Measurements from ENCODE around the gene LRRTM4. TPM values are rescaled to one million over a fixed set of nuclear protein-coding genes. Genes with fewer than 3 reads are reported as not detected.

The LRRTM4 gene
- total RNA-seq, 1 experiment from 2014 or later = 9.4 TPM

DNA sequence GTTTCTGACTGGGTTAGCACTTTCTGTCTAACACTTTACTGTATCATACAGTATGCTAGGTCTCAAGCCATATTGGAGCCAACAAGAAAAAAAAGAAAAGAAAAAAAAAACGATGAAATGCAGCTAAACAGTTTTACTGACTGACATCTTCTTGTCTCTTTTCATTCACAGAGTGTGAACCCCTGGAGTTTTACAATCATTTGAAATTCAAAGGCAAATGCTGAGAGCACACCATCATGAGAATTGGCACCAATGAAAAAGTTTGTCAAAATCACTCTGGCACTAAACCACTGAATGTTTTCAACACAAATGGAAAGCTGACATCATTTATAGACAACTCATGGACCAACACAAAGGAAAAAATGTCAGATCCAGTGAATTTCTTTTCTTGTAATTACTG lies 513.3 kb downstream of the LRRTM4 start:
- H3K4me1 Mint-ChIP-seq = peaks cover 54% of the 10 kb centered on the region
- CTCF ChIA-PET = no interaction called here
- POLR2A ChIA-PET = interaction anchor here (1.4 kb wide), 1 partner anchor 9 kb away, joined by 6 read pairs; no protein-coding TSS in a partner anchor
- H3K27me3 Mint-ChIP-seq (ENCODE audit: low read depth) = no peaks in the 10 kb centered on the region
- DNase-seq (ENCODE audit: low spot score) (no peak), ATAC-seq (0 out of 2 replicates have a peak, but pooled peaks have one; percentile 47)
- no peak overlapping the region for H3K4me3 Mint-ChIP-seq
- H3K36me3 Mint-ChIP-seq = peaks cover under 1% of the 10 kb centered on the region
- TF ChIP-seq TCF7 (CRISPR knock-in tag; IDR thresholded peaks at IDR 0.05; ENCODE audit: low read depth) = no peak
- no peak for TF ChIP-seq CREB1 (CRISPR knock-in tag; IDR thresholded peaks at IDR 0.05)
- no peak for TF ChIP-seq GABPB1 (CRISPR knock-in tag; IDR thresholded peaks at IDR 0.05)
- TF ChIP-seq, protein P1, sequence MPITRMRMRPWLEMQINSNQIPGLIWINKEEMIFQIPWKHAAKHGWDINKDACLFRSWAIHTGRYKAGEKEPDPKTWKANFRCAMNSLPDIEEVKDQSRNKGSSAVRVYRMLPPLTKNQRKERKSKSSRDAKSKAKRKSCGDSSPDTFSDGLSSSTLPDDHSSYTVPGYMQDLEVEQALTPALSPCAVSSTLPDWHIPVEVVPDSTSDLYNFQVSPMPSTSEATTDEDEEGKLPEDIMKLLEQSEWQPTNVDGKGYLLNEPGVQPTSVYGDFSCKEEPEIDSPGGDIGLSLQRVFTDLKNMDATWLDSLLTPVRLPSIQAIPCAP (CRISPR knock-in tag; IDR thresholded peaks at IDR 0.05) = no peak
- no peak for TF ChIP-seq ZNF423 (CRISPR knock-in tag; IDR thresholded peaks at IDR 0.05)
- TF ChIP-seq FOXK1 (CRISPR knock-in tag; IDR thresholded peaks at IDR 0.05) = no peak
- TF ChIP-seq NFE2L1 (CRISPR knock-in tag; IDR thresholded peaks at IDR 0.05) = no peak
- TF ChIP-seq KAT7 (CRISPR knock-in tag; IDR thresholded peaks at IDR 0.05; ENCODE audit: borderline replicate concordance) = no peak
- TF ChIP-seq, protein P2, sequence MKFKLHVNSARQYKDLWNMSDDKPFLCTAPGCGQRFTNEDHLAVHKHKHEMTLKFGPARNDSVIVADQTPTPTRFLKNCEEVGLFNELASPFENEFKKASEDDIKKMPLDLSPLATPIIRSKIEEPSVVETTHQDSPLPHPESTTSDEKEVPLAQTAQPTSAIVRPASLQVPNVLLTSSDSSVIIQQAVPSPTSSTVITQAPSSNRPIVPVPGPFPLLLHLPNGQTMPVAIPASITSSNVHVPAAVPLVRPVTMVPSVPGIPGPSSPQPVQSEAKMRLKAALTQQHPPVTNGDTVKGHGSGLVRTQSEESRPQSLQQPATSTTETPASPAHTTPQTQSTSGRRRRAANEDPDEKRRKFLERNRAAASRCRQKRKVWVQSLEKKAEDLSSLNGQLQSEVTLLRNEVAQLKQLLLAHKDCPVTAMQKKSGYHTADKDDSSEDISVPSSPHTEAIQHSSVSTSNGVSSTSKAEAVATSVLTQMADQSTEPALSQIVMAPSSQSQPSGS (CRISPR knock-in tag; IDR thresholded peaks at IDR 0.05; ENCODE audit: borderline replicate concordance, low read depth) = no peak
- no peak for TF ChIP-seq FOXP1 (CRISPR knock-in tag; IDR thresholded peaks at IDR 0.05; ENCODE audit: borderline replicate concordance)
- no peak for TF ChIP-seq JUN (CRISPR knock-in tag; IDR thresholded peaks at IDR 0.05)
- TF ChIP-seq ATF1 (CRISPR knock-in tag; IDR thresholded peaks at IDR 0.05) = no peak
- TF ChIP-seq GTF2I (CRISPR knock-in tag; conservative IDR thresholded peaks at IDR 0.05) = no peak
- peak overlapping the region; percentile 4; the same call in 1 of the 2 replicates for H3K27ac Mint-ChIP-seq
- H3K9me3 Mint-ChIP-seq = peaks cover under 1% of the 10 kb centered on the region

DNA sequence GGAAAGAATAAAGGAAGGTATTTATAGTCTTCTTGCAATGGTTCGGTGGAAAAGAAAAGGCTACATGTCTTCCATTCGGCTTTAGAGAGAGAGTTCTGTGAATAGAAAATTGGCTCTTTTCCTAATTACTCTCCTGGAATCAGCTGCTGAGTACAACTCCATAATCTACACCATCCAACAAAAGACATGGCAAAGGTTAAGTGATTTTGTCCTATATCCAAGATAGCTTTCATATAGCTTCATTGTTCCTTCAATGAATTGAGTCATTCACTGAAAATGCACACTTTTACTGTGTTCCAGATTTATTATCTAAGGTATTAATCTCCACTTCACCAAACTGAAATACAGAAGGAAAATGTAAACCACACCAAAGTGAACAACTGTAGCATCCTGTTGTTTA lies 514.5 kb downstream of the LRRTM4 start:
- Mint-ChIP-seq H3K36me3 (peaks cover 7% of the 10 kb centered on the region), H3K4me3 (no peak overlapping the region), H3K9me3 (peaks cover 8% of the 10 kb centered on the region), H3K4me1 (peaks cover 53% of the 10 kb centered on the region), H3K27ac (no peak overlapping the region), H3K27me3 (ENCODE audit: low read depth) (no peaks in the 10 kb centered on the region)
- TF ChIP-seq HMGA2 (CRISPR knock-in tag; IDR thresholded peaks at IDR 0.05) = no peak
- TF ChIP-seq ELF4 (CRISPR knock-in tag; IDR thresholded peaks at IDR 0.05; ENCODE audit: low read depth) = no peak
- TF ChIP-seq FOXP1 (CRISPR knock-in tag; IDR thresholded peaks at IDR 0.05; ENCODE audit: borderline replicate concordance) = no peak
- TF ChIP-seq, protein P3, sequence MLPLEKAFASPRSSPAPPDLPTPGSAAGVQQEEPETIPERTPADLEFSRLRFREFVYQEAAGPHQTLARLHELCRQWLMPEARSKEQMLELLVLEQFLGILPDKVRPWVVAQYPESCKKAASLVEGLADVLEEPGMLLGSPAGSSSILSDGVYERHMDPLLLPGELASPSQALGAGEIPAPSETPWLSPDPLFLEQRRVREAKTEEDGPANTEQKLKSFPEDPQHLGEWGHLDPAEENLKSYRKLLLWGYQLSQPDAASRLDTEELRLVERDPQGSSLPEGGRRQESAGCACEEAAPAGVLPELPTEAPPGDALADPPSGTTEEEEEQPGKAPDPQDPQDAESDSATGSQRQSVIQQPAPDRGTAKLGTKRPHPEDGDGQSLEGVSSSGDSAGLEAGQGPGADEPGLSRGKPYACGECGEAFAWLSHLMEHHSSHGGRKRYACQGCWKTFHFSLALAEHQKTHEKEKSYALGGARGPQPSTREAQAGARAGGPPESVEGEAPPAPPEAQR (CRISPR knock-in tag; IDR thresholded peaks at IDR 0.05) = no peak
- no peak for TF ChIP-seq SOX15 (CRISPR knock-in tag; IDR thresholded peaks at IDR 0.05)
- TF ChIP-seq, protein P4, sequence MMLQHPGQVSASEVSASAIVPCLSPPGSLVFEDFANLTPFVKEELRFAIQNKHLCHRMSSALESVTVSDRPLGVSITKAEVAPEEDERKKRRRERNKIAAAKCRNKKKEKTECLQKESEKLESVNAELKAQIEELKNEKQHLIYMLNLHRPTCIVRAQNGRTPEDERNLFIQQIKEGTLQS (CRISPR knock-in tag; conservative IDR thresholded peaks at IDR 0.05) = no peak
- no peak for TF ChIP-seq ZNF423 (CRISPR knock-in tag; IDR thresholded peaks at IDR 0.05)
- TF ChIP-seq SP1 (CRISPR knock-in tag; conservative IDR thresholded peaks at IDR 0.05) = no peak
- CTCF ChIA-PET = no interaction called here
- no peak for ATAC-seq
- no peak for DNase-seq (ENCODE audit: low spot score)
- POLR2A ChIA-PET = no interaction called here

DNA sequence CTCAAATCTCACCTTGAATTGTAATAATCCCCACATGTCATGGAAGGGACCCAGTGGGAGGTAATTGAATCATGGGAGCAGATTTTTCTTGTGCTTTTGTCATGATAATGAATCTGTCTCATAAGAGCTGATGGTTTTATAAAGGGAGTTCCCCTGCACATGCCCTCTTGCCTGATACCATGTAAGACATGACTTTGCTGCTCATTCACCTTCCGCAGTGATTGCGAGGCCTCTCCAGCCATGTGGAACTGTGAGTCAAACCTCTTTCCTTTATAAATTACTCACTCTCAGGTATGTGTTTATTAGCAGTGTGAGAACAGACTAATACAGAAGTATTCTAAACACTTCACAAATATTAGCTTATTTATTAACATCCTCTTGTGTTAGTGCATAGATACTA lies 516.7 kb downstream of the LRRTM4 start:
- ChIA-PET CTCF (no interaction called here), POLR2A (no interaction called here)
- Mint-ChIP-seq H3K27me3 (ENCODE audit: low read depth) (no peaks in the 10 kb centered on the region), H3K4me1 (peaks cover 59% of the 10 kb centered on the region), H3K36me3 (peaks cover 7% of the 10 kb centered on the region), H3K27ac (no peak overlapping the region), H3K9me3 (peaks cover 8% of the 10 kb centered on the region), H3K4me3 (no peak overlapping the region)
- no peak for ATAC-seq
- no peak for DNase-seq (ENCODE audit: low spot score)
- TF ChIP-seq, protein P5, sequence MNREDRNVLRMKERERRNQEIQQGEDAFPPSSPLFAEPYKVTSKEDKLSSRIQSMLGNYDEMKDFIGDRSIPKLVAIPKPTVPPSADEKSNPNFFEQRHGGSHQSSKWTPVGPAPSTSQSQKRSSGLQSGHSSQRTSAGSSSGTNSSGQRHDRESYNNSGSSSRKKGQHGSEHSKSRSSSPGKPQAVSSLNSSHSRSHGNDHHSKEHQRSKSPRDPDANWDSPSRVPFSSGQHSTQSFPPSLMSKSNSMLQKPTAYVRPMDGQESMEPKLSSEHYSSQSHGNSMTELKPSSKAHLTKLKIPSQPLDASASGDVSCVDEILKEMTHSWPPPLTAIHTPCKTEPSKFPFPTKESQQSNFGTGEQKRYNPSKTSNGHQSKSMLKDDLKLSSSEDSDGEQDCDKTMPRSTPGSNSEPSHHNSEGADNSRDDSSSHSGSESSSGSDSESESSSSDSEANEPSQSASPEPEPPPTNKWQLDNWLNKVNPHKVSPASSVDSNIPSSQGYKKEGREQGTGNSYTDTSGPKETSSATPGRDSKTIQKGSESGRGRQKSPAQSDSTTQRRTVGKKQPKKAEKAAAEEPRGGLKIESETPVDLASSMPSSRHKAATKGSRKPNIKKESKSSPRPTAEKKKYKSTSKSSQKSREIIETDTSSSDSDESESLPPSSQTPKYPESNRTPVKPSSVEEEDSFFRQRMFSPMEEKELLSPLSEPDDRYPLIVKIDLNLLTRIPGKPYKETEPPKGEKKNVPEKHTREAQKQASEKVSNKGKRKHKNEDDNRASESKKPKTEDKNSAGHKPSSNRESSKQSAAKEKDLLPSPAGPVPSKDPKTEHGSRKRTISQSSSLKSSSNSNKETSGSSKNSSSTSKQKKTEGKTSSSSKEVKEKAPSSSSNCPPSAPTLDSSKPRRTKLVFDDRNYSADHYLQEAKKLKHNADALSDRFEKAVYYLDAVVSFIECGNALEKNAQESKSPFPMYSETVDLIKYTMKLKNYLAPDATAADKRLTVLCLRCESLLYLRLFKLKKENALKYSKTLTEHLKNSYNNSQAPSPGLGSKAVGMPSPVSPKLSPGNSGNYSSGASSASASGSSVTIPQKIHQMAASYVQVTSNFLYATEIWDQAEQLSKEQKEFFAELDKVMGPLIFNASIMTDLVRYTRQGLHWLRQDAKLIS (CRISPR knock-in tag; IDR thresholded peaks at IDR 0.05; ENCODE audit: borderline replicate concordance) = no peak
- TF ChIP-seq NR1H2 (CRISPR knock-in tag; IDR thresholded peaks at IDR 0.05) = no peak
- TF ChIP-seq, protein P6, sequence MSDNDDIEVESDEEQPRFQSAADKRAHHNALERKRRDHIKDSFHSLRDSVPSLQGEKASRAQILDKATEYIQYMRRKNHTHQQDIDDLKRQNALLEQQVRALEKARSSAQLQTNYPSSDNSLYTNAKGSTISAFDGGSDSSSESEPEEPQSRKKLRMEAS (CRISPR knock-in tag; IDR thresholded peaks at IDR 0.05) = no peak
- TF ChIP-seq, protein P7, sequence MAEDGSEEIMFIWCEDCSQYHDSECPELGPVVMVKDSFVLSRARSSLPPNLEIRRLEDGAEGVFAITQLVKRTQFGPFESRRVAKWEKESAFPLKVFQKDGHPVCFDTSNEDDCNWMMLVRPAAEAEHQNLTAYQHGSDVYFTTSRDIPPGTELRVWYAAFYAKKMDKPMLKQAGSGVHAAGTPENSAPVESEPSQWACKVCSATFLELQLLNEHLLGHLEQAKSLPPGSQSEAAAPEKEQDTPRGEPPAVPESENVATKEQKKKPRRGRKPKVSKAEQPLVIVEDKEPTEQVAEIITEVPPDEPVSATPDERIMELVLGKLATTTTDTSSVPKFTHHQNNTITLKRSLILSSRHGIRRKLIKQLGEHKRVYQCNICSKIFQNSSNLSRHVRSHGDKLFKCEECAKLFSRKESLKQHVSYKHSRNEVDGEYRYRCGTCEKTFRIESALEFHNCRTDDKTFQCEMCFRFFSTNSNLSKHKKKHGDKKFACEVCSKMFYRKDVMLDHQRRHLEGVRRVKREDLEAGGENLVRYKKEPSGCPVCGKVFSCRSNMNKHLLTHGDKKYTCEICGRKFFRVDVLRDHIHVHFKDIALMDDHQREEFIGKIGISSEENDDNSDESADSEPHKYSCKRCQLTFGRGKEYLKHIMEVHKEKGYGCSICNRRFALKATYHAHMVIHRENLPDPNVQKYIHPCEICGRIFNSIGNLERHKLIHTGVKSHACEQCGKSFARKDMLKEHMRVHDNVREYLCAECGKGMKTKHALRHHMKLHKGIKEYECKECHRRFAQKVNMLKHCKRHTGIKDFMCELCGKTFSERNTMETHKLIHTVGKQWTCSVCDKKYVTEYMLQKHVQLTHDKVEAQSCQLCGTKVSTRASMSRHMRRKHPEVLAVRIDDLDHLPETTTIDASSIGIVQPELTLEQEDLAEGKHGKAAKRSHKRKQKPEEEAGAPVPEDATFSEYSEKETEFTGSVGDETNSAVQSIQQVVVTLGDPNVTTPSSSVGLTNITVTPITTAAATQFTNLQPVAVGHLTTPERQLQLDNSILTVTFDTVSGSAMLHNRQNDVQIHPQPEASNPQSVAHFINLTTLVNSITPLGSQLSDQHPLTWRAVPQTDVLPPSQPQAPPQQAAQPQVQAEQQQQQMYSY (CRISPR knock-in tag; IDR thresholded peaks at IDR 0.05) = no peak

All from WTC11 (cell line).